WERI-Rb-1 (cell line): Measurements from ENCODE around the gene EHBP1.

Experiments
- DNase-seq: peaks from one replicate; pipeline ENCODE4 v3.0.0-alpha.2; 2020
- H3K27ac ChIP-seq: fragments of 250-450 bp; sonication (Bioruptor Pico); 2 replicates; pipeline ENCODE4 v1.5.1; 2020; ENCODE audit warnings: mild to moderate bottlenecking, moderate library complexity
- H3K27me3 ChIP-seq: fragments of 250-450 bp; sonication (Bioruptor Pico); 2 replicates; pipeline ENCODE4 v1.5.1; 2021; ENCODE audit warnings: mild to moderate bottlenecking, low read depth, moderate library complexity; ENCODE audit not compliant: insufficient read depth, severe bottlenecking
- H3K36me3 ChIP-seq: fragments of 250-450 bp; sonication (Bioruptor Pico); 2 replicates; pipeline ENCODE4 v1.5.1; 2020; ENCODE audit warnings: mild to moderate bottlenecking, moderate library complexity
- H3K4me3 ChIP-seq: 2 replicates; pipeline ENCODE4 v1.5.1; 2011; ENCODE audit warnings: low read depth, mild to moderate bottlenecking, control low read depth, low read length
- H3K9me3 ChIP-seq: fragments of 250-450 bp; sonication (Bioruptor Pico); 2 replicates; pipeline ENCODE4 v1.5.1; 2021; ENCODE audit warnings: mild to moderate bottlenecking, moderate library complexity; ENCODE audit not compliant: severe bottlenecking
- TF ChIP-seq, protein P1 (sequence below): IDR thresholded peaks from 2 replicates; pipeline ENCODE4 v1.5.1; 2011; ENCODE audit warnings: low read depth, mild to moderate bottlenecking, control low read depth, inconsistent platforms, low read length

The EHBP1 gene

DNA sequence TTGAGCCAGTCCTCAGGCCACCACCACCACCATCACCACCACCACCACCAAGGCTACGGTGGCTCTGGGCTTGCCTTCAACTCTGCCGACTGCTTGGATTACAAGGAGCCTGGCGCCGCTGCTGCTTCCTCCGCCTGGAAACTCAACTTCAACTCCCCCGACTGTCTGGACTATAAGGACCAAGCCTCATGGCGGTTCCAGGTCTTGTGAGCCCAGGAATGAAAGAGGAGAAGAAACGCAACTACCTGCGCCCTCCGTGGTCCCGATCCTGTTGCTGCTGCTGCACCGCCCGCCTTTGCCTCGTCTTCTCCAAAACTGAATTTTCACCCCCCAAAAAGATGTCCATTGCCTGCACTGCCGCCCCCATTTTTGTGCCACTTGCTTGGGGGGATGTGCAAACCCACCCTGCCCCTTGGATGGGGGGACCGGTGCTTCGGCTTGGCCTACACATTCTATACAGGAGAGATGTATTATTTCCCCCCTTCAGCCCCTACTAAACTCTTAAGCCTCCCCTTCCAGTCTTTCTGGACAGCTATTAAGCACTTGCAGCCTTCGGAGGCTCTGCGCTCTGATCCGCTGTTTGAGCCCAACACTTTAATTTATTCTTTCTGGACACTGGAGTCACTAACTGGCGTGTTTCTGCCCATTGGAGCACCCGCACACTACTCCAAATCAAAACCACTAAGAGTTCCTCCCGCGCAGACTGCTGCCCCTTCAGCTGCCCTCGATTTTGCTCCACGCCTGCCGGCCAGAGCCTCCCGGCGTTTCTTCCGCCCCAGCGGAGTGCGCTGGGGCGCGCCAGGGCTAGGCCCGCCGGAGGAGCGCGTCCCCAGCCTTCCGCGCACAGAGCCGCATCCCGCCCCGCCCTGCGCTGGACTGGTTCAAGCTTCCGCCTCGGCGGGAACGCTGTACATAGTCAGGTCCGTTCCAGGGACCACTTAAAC is 350.9 kb downstream of the EHBP1 start:
- DNase-seq, result peak; percentile 59
- H3K36me3 ChIP-seq, result no peaks in the 10 kb centered on the region
- TF ChIP-seq, protein P1, sequence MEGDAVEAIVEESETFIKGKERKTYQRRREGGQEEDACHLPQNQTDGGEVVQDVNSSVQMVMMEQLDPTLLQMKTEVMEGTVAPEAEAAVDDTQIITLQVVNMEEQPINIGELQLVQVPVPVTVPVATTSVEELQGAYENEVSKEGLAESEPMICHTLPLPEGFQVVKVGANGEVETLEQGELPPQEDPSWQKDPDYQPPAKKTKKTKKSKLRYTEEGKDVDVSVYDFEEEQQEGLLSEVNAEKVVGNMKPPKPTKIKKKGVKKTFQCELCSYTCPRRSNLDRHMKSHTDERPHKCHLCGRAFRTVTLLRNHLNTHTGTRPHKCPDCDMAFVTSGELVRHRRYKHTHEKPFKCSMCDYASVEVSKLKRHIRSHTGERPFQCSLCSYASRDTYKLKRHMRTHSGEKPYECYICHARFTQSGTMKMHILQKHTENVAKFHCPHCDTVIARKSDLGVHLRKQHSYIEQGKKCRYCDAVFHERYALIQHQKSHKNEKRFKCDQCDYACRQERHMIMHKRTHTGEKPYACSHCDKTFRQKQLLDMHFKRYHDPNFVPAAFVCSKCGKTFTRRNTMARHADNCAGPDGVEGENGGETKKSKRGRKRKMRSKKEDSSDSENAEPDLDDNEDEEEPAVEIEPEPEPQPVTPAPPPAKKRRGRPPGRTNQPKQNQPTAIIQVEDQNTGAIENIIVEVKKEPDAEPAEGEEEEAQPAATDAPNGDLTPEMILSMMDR, result no peak
- H3K27me3 ChIP-seq, result peaks cover 77% of the 10 kb centered on the region
- H3K9me3 ChIP-seq, result peaks cover 10% of the 10 kb centered on the region
- H3K4me3 ChIP-seq, result peak overlapping the region; percentile 17; the same call in 1 of the 2 replicates
- no peak overlapping the region for H3K27ac ChIP-seq

DNA sequence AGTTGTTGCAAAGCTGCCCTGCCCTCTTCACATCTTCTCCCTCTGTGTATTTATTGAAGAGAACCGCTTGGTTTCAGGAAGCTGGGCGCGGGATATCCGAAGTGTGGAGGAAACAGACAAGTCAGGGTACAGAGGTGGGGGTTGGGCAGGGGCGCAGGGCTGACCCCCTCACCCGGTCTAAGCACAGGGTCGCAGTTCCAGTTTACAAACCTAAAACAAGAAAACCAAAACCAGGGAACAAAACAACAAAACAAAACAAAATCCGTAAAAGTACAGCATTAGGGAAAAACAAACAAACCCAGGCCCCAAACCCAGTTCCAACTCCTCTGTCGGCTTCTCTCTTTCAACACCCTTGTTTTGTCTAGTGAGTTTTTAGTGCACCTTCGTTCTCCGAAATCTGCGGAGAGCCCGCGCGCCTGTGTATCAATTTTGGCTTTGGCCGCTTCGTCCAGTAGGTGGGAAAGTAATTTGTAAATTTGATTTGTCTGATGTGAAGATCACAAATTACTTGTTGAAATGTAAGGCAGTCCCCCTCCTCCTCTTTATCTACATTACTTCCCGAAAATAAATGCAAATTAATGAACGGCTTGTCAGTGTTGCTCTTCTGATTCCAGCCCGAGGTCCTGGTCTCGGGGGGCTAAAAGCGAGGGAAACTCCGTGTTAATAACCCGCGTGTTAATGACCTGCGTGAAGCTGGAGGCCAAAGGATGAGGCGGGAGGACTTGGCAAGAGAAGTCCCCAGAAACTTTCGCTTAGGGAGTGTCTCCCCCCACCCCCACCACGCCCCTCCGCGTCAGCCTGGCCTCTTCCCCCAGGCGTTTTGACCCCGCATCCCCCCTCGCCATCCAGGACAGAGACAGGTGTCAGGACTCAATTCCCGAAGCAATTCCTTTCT is 352.0 kb downstream of the EHBP1 start:
- peaks cover 69% of the 10 kb centered on the region for H3K27me3 ChIP-seq
- peaks cover 10% of the 10 kb centered on the region for H3K9me3 ChIP-seq
- no peak overlapping the region for H3K27ac ChIP-seq
- no peaks in the 10 kb centered on the region for H3K36me3 ChIP-seq
- H3K4me3 ChIP-seq, result no peak overlapping the region
- no peak for DNase-seq
- TF ChIP-seq, protein P1, result no peak

DNA sequence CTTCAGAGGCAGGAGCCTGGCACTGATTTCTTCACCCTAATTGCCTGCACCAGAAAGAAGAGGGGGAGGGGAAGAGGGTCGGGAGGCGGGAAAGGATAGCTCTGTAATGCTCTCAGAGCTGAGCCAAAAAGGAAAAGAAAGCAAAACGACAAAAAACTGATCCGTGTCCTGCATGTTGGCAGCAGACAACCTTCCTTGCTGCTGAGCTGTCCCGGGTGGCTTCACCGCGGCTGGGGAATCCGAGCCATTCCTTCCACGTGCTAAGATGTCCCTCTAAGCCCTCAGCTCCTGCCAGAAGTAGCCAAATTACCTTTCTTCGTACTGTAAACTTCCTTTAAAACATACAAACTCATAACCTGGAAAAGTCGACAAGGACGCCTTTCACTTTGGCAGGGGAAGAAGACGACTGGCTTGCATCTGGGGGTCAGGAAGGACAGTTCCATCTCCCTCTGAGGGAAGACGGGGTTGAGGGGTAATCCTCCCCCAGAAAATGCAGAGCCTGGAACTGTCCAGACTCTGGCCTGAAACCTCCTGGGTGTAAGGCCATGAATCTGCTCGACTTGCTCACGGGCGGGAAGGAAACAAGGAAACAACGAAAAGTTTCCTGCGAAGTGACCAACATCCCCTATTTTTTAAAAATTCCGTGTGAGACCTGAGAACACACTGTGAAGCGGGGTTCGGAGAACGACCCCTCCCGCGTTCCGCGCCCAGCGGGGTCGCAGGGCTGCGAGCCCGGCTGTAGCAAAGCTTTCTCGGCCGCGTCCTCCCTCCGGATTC is 352.8 kb downstream of the EHBP1 start:
- DNase-seq, result peak; percentile 24
- peaks cover 10% of the 10 kb centered on the region for H3K9me3 ChIP-seq
- no peak overlapping the region for H3K27ac ChIP-seq
- peak overlapping the region; percentile 28 for H3K4me3 ChIP-seq
- TF ChIP-seq, protein P1, result no peak
- H3K27me3 ChIP-seq, result peaks cover 69% of the 10 kb centered on the region
- no peaks in the 10 kb centered on the region for H3K36me3 ChIP-seq

DNA sequence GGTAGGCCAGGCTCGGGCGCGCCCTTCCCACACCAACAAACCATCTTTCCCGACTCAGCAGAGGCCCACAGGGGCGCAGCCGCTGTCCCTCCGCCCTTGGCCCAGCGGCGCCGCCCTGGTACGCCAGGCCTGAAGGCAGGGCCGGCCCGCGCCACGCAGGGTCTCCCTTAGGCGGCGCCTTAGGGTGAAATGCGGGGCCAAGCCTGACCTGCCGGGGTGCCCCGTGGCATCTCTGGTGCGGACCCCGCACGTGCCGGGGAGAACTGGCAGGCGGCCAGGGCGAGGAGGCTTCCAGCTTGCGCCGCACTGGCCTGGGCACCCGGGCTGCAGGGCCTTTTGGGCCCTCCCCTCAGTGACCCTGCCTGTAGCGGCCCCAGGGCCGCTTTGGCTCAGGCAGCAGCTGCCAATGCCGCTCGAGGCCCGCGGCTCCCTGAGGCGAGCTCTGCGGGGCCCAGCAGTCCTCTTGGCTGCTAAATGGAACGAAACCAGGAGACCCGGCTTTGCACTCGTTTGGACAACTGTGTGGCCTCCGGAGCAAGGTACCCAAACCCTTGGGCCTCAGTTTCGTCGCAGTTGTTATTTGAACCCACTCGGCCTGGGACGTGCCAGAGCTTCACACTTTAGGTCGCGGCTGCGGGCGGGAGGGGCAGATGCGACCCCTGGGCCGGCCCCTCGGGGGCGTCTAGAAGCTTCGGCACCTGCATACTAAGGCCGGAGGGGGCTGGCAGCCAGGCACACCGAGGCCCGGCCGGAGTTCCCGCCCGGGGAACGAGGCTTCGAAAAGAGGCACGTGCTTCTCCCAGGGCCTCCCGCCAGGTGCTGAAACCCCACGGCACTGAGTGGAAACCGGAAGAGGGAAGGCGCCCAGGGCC is 353.6 kb downstream of the EHBP1 start:
- Histone ChIP-seq H3K27me3 (peaks cover 68% of the 10 kb centered on the region), H3K9me3 (peaks cover 10% of the 10 kb centered on the region), H3K4me3 (peak overlapping the region; percentile 28), H3K36me3 (no peaks in the 10 kb centered on the region), H3K27ac (no peak overlapping the region)
- peak; percentile 49 for DNase-seq
- TF ChIP-seq, protein P1, result no peak
